ENCODE data around the gene ITFG1. TPM values are rescaled to one million over a fixed set of nuclear protein-coding genes. Genes with fewer than 3 reads are reported as not detected.

The ITFG1 gene
- total RNA-seq, 1 experiment from 2014 or later = 18.0 TPM

DNA sequence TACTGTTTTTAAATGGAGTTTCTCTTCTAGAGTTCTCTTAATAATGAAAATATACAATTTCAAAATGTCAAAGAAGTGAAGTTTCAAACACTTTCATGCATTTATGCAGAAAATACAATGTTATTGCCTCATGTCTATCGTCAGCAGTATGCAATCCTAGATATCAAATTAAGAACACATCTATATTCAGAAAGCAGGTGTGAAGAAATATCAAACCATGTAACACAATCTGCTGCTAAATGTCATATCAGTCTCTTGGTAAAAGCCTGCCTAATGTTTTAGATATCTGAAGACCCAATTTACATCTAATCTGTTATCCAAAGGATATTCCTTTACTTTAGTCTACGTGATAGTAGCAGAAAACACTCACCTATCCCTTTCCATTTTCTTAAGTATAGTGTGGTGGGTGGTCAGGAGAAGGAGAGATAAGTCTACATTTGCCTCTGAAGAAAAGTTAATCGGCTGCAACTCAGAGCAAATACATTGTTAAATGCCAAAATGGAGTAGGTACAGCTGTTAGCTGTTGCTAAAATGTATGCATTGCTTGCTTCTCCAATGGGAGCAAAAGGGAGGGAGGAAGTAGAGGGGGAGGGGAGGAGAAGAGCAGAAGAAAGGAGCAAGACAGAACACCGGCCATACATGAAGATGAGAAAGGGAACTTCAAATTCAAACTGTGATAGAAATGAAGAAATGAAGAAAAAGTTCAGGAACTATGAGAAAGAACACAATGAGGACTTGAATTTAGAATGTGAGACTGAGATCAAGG, 64.9 kb downstream of the ITFG1 start:
- Mint-ChIP-seq H3K4me3 (no peak overlapping the region), H3K27me3 (ENCODE audit: low read depth) (no peaks in the 10 kb centered on the region), H3K36me3 (ENCODE audit: insufficient read depth in 1 of 3, low read depth in 3 of 3) (peaks cover 0 to 3% (median 0%) of the 10 kb centered on the region in 3 experiments; a peak in 2 of 7 replicates), H3K27ac (peak overlapping the region in 1 of 3 experiments; percentile 69; a peak in 3 of 7 replicates), H3K4me1 (peaks cover 10 to 15% of the 10 kb centered on the region in 2 experiments), H3K9me3 (no peaks in the 10 kb centered on the region)
- no peaks in the 10 kb centered on the region for H3K79me1 ChIP-seq (ENCODE audit: insufficient read depth, low read depth, low read length, poor library complexity, severe bottlenecking)
- H3K27me3 ChIP-seq (ENCODE audit: insufficient read depth, low read length) = no peaks in the 10 kb centered on the region
- no CpG with 5 or more reads among the region's 4 CpGs for WGBS (ENCODE audit: extremely low coverage, insufficient read length, low lambda C conversion rate)
- H3K4me1 ChIP-seq (ENCODE audit: insufficient read depth, low read length) = no peaks in the 10 kb centered on the region
- H2AK5ac ChIP-seq (ENCODE audit: insufficient read length, low read length) = no peak overlapping the region
- no peak overlapping the region for H2BK12ac ChIP-seq (ENCODE audit: insufficient read length, low read depth, low read length)
- no peak overlapping the region for H3T11ph ChIP-seq (ENCODE audit: low read length)
- no peak overlapping the region for H3K9ac ChIP-seq (ENCODE audit: extremely low read depth, insufficient read length, low read length)
- no peak overlapping the region for H2BK15ac ChIP-seq (ENCODE audit: low read depth, low read length)
- no peak overlapping the region for H2AFZ ChIP-seq (ENCODE audit: low read length)
- no peak overlapping the region for H4K8ac ChIP-seq (replicated peaks; ENCODE audit: insufficient read length, low read depth, low read length)
- no peak for DNase-seq
- no peaks in the 10 kb centered on the region for H3K79me2 ChIP-seq (ENCODE audit: insufficient read depth, low read length)
- no peak overlapping the region for H3K14ac ChIP-seq (ENCODE audit: insufficient read depth, low read length)
- H3K4ac ChIP-seq (ENCODE audit: low read depth, low read length) = no peak overlapping the region
- no peaks in the 10 kb centered on the region for H3K9me3 ChIP-seq (ENCODE audit: control insufficient read depth, low read depth, low read length)
- no peak overlapping the region for H3K56ac ChIP-seq (ENCODE audit: insufficient read length, low read depth, low read length)
- H3K23me2 ChIP-seq (ENCODE audit: insufficient read length, low read depth, low read length, poor library complexity, severe bottlenecking) = no peaks in the 10 kb centered on the region
- no peak overlapping the region for H2BK20ac ChIP-seq (ENCODE audit: low read depth, low read length, poor library complexity, severe bottlenecking)
- no peak overlapping the region for H2BK120ac ChIP-seq (ENCODE audit: low read depth, low read length, poor library complexity, severe bottlenecking)
- no peak overlapping the region for H3K4me2 ChIP-seq (ENCODE audit: insufficient read depth, insufficient read length, low read length)
- no peak overlapping the region for H3K27ac ChIP-seq (ENCODE audit: insufficient read length, low read depth, low read length)
- H3K18ac ChIP-seq (ENCODE audit: insufficient read length, low read depth, low read length) = no peak overlapping the region
- H2BK5ac ChIP-seq (ENCODE audit: insufficient read length, low read length) = no peak overlapping the region
- H4K91ac ChIP-seq (ENCODE audit: insufficient read length, low read depth, low read length) = no peak overlapping the region
- no peak overlapping the region for H3K23ac ChIP-seq (ENCODE audit: insufficient read length, low read depth, low read length)
- H4K5ac ChIP-seq (ENCODE audit: insufficient read length, low read depth, low read length) = no peak overlapping the region
- TF ChIP-seq, protein P1, sequence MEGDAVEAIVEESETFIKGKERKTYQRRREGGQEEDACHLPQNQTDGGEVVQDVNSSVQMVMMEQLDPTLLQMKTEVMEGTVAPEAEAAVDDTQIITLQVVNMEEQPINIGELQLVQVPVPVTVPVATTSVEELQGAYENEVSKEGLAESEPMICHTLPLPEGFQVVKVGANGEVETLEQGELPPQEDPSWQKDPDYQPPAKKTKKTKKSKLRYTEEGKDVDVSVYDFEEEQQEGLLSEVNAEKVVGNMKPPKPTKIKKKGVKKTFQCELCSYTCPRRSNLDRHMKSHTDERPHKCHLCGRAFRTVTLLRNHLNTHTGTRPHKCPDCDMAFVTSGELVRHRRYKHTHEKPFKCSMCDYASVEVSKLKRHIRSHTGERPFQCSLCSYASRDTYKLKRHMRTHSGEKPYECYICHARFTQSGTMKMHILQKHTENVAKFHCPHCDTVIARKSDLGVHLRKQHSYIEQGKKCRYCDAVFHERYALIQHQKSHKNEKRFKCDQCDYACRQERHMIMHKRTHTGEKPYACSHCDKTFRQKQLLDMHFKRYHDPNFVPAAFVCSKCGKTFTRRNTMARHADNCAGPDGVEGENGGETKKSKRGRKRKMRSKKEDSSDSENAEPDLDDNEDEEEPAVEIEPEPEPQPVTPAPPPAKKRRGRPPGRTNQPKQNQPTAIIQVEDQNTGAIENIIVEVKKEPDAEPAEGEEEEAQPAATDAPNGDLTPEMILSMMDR (conservative IDR thresholded peaks at IDR 0.05) = no peak
- no peaks in the 10 kb centered on the region for H4K20me1 ChIP-seq (ENCODE audit: control insufficient read depth, insufficient read depth, insufficient read length)
